Smooth muscle cell (in vitro differentiated cells): ENCODE results near the gene KRTAP5-7. TPM values are rescaled to one million over a fixed set of nuclear protein-coding genes. Genes with fewer than 3 reads are reported as not detected.

Source experiments
- DNase-seq: peaks from one replicate; lab custom pipeline; 2025; ENCODE audit not compliant: unreplicated experiment; lab: John Stamatoyannopoulos, UW
- H2AFZ ChIP-seq: fragments of 200-600 bp; sonication (generic); 2 replicates; pipeline ENCODE4 v1.6.0; 2016; ENCODE audit warnings: antibody characterized with exemption, low read depth, mild to moderate bottlenecking
- H3F3A ChIP-seq: fragments of 200-600 bp; sonication (generic); 2 replicates; pipeline ENCODE4 v1.6.0; 2017; ENCODE audit warnings: antibody characterized with exemption, low read depth
- H3K27ac ChIP-seq: fragments of 200-600 bp; sonication (generic); 2 replicates; pipeline ENCODE4 v1.5.1; 2016; ENCODE audit warnings: low read depth, mild to moderate bottlenecking
- H3K27me3 ChIP-seq: fragments of 200-600 bp; sonication (generic); 2 replicates; pipeline ENCODE4 v1.6.1; 2016; ENCODE audit warnings: low read depth, mild to moderate bottlenecking
- H3K36me3 ChIP-seq: fragments of 200-600 bp; sonication (generic); 2 replicates; pipeline ENCODE4 v1.5.1; 2016; ENCODE audit warnings: low read depth
- H3K4me1 ChIP-seq: fragments of 200-600 bp; sonication (generic); 2 replicates; pipeline ENCODE4 v1.5.1; 2016; ENCODE audit warnings: low read depth
- H3K4me2 ChIP-seq: fragments of 200-600 bp; sonication (generic); 2 replicates; pipeline ENCODE4 v1.6.0; 2016; ENCODE audit warnings: mild to moderate bottlenecking
- H3K4me3 ChIP-seq: fragments of 200-600 bp; sonication (generic); 2 replicates; pipeline ENCODE4 v1.5.1; 2016; ENCODE audit warnings: mild to moderate bottlenecking
- H3K79me2 ChIP-seq: fragments of 200-600 bp; sonication (generic); 2 replicates; pipeline ENCODE4 v1.6.0; 2016; ENCODE audit warnings: low read depth, mild to moderate bottlenecking
- H3K9ac ChIP-seq: fragments of 200-600 bp; sonication (generic); 2 replicates; pipeline ENCODE4 v1.6.0; 2016; ENCODE audit warnings: low read depth
- H3K9me3 ChIP-seq: fragments of 200-600 bp; sonication (generic); replicated peaks from 2 replicates; pipeline ENCODE4 v1.5.1; 2016; ENCODE audit warnings: low read depth
- H4K20me1 ChIP-seq: fragments of 200-600 bp; sonication (generic); 2 replicates; pipeline ENCODE4 v1.6.0; 2016; ENCODE audit warnings: low read depth
- WGBS: methylation state at CpG from one replicate; pipeline ENCODE4 v1.1.7; 2016; ENCODE audit warnings: low lambda C conversion rate; 5-methylcytosine and 5-hydroxymethylcytosine counted together
- polyA plus RNA-seq: library from polyadenylated mRNA; unstranded; fragments of >200 nt; fragmentation: Nextera tagmentation; extraction: Ambion mirVana; gene quantifications from 2 replicates; pipeline ENCODE4 v1.2.1, GENCODE V29; 2016
- total RNA-seq: library from RNA; depleted of rRNA; stranded (reverse); fragments of >200 nt; gene quantifications from 2 replicates; pipeline ENCODE4 v1.2.3, GENCODE V29; 2014
- TF ChIP-seq, protein P1 (sequence below): fragments of 200-600 bp; sonication (generic); IDR thresholded peaks from 2 replicates; pipeline ENCODE4 v1.5.1; 2017; ENCODE audit warnings: borderline replicate concordance, mild to moderate bottlenecking, antibody characterized with exemption; ENCODE audit not compliant: insufficient read depth, poor library complexity, severe bottlenecking

The KRTAP5-7 gene
- total and polyA plus RNA-seq, 2 experiments from 2014 or later: not detected

DNA sequence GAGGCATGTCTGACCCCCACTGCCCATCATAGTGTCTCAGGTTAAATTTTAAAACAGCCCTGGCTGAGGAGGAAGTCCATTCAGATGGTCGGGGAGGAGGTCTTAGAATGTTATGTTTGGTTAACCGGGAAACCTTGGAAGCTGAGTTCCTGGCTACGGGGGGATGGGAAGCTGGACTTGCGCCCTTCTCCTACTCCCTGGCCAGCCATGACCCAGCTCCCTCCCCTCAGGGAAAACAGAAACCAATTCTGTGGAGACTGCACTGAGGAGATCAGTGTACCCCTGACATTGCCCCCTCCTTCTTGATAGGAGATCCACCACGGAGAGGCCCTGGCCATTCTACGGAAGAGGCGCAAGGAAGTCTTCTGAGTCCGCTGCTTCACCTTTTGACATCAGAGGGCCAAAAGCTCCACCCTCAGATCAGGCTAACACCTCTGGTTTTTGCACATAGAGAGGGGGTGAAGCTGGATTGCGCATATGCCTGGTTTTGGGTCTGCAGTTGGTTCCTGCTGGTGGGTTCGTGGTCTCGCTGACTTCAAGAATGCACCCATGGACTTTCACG lies 18.4 kb downstream of the KRTAP5-7 start:
- Histone ChIP-seq H3K27me3 (peaks cover 5% of the 10 kb centered on the region), H4K20me1 (no peaks in the 10 kb centered on the region), H3K36me3 (no peaks in the 10 kb centered on the region), H3K79me2 (no peaks in the 10 kb centered on the region), H3K4me2 (no peak overlapping the region), H3K4me3 (no peak overlapping the region), H3K9me3 (no peaks in the 10 kb centered on the region), H2AFZ (no peak overlapping the region), H3K9ac (no peak overlapping the region), H3K27ac (no peak overlapping the region), H3K4me1 (no peaks in the 10 kb centered on the region), H3F3A (no peaks in the 10 kb centered on the region)
- WGBS: 94% methylated on average over 12 of the region's 12 CpGs
- no peak for DNase-seq
- TF ChIP-seq, protein P1, sequence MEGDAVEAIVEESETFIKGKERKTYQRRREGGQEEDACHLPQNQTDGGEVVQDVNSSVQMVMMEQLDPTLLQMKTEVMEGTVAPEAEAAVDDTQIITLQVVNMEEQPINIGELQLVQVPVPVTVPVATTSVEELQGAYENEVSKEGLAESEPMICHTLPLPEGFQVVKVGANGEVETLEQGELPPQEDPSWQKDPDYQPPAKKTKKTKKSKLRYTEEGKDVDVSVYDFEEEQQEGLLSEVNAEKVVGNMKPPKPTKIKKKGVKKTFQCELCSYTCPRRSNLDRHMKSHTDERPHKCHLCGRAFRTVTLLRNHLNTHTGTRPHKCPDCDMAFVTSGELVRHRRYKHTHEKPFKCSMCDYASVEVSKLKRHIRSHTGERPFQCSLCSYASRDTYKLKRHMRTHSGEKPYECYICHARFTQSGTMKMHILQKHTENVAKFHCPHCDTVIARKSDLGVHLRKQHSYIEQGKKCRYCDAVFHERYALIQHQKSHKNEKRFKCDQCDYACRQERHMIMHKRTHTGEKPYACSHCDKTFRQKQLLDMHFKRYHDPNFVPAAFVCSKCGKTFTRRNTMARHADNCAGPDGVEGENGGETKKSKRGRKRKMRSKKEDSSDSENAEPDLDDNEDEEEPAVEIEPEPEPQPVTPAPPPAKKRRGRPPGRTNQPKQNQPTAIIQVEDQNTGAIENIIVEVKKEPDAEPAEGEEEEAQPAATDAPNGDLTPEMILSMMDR: no peak

DNA sequence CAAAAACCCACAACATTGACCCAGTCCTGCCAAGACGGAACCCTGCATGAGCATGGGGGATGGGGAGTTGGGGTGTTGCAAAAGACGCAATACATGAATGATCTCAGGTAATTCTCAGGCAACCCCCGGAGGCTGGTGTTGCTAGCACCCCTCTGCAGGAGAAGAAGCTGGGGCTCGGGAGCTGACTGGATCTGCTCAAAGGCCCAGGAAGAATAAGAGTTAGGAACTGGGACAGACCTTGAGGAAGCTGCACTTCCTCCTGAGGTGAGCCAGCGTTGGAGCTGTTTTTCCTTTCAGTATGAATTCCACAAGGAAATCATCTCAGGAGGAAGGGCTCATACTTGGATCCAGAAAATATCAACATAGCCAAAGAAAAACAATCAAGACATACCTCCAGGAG lies 21.1 kb downstream of the KRTAP5-7 start, which contains the start of gene KRTAP5-9:
Gene KRTAP5-9, plus strand, starts transcription at position 301 of the 400 bp plus-strand sequence. CDS start 238 bp downstream, outside the sequence.
- Histone ChIP-seq H3F3A (no peaks in the 10 kb centered on the region), H3K27ac (no peak within 1 kb of the TSS), H3K9ac (no peak within 1 kb of the TSS), H3K36me3 (no peaks in the 10 kb centered on the region), H3K4me3 (no peak within 1 kb of the TSS), H3K4me2 (no peak within 1 kb of the TSS), H3K79me2 (no peaks in the 10 kb centered on the region), H3K9me3 (no peaks in the 10 kb centered on the region), H4K20me1 (no peaks in the 10 kb centered on the region), H3K27me3 (peaks cover 5% of the 10 kb centered on the region), H3K4me1 (no peaks in the 10 kb centered on the region), H2AFZ (no peak within 1 kb of the TSS)
- WGBS: 85% methylated on average over 5 of the region's 5 CpGs
- no peak for DNase-seq
- TF ChIP-seq, protein P1: no peak

DNA sequence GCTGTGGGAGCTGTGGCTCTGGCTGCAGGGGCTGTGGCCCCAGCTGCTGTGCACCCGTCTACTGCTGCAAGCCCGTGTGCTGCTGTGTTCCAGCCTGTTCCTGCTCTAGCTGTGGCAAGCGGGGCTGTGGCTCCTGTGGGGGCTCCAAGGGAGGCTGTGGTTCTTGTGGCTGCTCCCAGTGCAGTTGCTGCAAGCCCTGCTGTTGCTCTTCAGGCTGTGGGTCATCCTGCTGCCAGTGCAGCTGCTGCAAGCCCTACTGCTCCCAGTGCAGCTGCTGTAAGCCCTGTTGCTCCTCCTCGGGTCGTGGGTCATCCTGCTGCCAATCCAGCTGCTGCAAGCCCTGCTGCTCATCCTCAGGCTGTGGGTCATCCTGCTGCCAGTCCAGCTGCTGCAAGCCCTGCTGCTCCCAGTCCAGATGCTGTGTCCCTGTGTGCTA lies 21.7 kb downstream of the KRTAP5-7 start:
- Histone ChIP-seq H3K9ac (no peak overlapping the region), H3K79me2 (no peaks in the 10 kb centered on the region), H2AFZ (no peak overlapping the region), H3K4me1 (no peaks in the 10 kb centered on the region), H3F3A (no peaks in the 10 kb centered on the region), H3K27me3 (peaks cover 5% of the 10 kb centered on the region), H4K20me1 (no peaks in the 10 kb centered on the region), H3K36me3 (no peaks in the 10 kb centered on the region), H3K27ac (no peak overlapping the region), H3K4me3 (no peak overlapping the region), H3K9me3 (no peaks in the 10 kb centered on the region), H3K4me2 (no peak overlapping the region)
- DNase-seq: no peak
- 82% methylated on average over 5 of the region's 5 CpGs for WGBS
- TF ChIP-seq, protein P1: no peak

DNA sequence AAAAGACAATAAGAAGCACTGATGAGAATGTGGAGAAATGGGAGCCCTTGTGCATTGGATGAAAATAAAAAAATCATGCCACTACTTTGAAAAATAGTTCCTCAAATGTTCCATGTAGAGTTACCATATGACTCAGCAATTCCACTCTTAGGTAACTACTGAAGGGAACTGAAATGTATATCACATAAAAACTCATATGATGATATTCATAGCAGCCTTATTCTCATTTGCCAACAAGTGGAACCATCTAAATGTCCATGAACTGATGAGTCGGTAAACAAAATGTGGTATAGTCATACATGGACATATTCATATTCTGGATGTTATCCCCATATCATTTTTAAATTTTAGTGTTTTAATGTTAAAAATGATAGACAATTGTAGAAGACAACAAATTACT lies 24.6 kb downstream of the KRTAP5-7 start:
- H3K4me2 ChIP-seq: no peak overlapping the region
- no peaks in the 10 kb centered on the region for H3K79me2 ChIP-seq
- H4K20me1 ChIP-seq: no peaks in the 10 kb centered on the region
- no peak overlapping the region for H3K27ac ChIP-seq
- H3K4me1 ChIP-seq: no peaks in the 10 kb centered on the region
- no peaks in the 10 kb centered on the region for H3K9me3 ChIP-seq
- no peak for DNase-seq
- TF ChIP-seq, protein P1: no peak
- no peak overlapping the region for H3K4me3 ChIP-seq
- 98% methylated on average over 1 of the region's 1 CpG for WGBS
- H3F3A ChIP-seq: no peaks in the 10 kb centered on the region
- no peak overlapping the region for H3K9ac ChIP-seq
- no peaks in the 10 kb centered on the region for H3K36me3 ChIP-seq
- H3K27me3 ChIP-seq: peaks cover 5% of the 10 kb centered on the region
- no peak overlapping the region for H2AFZ ChIP-seq
